Adrenal gland (tissue), 12 donors: ENCODE results near the gene SIK1. TPM values are rescaled to one million over a fixed set of nuclear protein-coding genes. Genes with fewer than 3 reads are reported as not detected.

Source experiments
- DNase-seq, 7 donors: peaks; one replicate each; pipeline ENCODE4 v3.0.0-alpha.2; 2019 to 2020
- H3K27ac ChIP-seq, 5 donors: fragments of 200-600 bp; sonication (generic) in 4 of 5; 1 replicate in 3 of 5; 2 replicates in 2 of 5; pipeline versions ENCODE4 v1.5.1 to v1.8.0; 2016 to 2020; ENCODE audit warnings: mild to moderate bottlenecking in 1 of 5
- H3K27me3 ChIP-seq: fragments of 200-600 bp; 2 replicates; pipeline ENCODE4 v1.8.0; 2021
- H3K36me3 ChIP-seq, 2 donors: fragments of 200-600 bp; replicated peaks in 1 of 2; 1 replicate in 1 of 2; 2 replicates in 1 of 2; pipeline versions ENCODE4 v1.5.1 to v1.8.0; 2018 to 2022
- H3K4me1 ChIP-seq, 2 donors: fragments of 200-600 bp; replicated peaks in 1 of 2; 1 replicate in 1 of 2; 2 replicates in 1 of 2; pipeline versions ENCODE4 v1.5.1 to v1.8.0; 2018 to 2021
- H3K4me3 ChIP-seq, 4 donors: fragments of 200-600 bp; sonication (generic) in 3 of 4; one replicate each; pipeline ENCODE4 v1.5.1; 2016 to 2018
- H3K9me3 ChIP-seq, 3 donors: fragments of 200-600 bp; sonication (generic) in 1 of 3; replicated peaks in 1 of 3; 1 replicate in 2 of 3; 2 replicates in 1 of 3; pipeline versions ENCODE4 v1.5.1 to v1.8.0; 2016 to 2021
- CTCF ChIP-seq, 6 experiments: fragments of 450-650 bp in 4 of 6; fragments of 200-600 bp in 2 of 6; sonication (generic) in 1 of 6; IDR thresholded peaks; 1 replicate in 5 of 6; 2 replicates in 1 of 6; pipeline versions ENCODE4 v1.5.1 to v1.8.0; 2016 to 2021; ENCODE audit warnings: antibody characterized with exemption in 6 of 6, mild to moderate bottlenecking in 2 of 6, moderate library complexity in 1 of 6
- POLR2A ChIP-seq, 2 donors: fragments of 450-650 bp; IDR thresholded peaks; one replicate each; pipeline ENCODE4 v1.6.1; 2017; ENCODE audit warnings: antibody characterized with exemption in 2 of 2, mild to moderate bottlenecking in 2 of 2, moderate library complexity in 1 of 2
- WGBS, 4 donors: extraction: QIAGEN DNeasy Blood & Tissue Kit in 2 of 4; methylation state at CpG; one replicate each; pipeline versions ENCODE4 v1.1.5 to v1.1.7; 2013 to 2017; 5-methylcytosine and 5-hydroxymethylcytosine counted together
- intact Hi-C, 2 donors: fragments of 100-400 bp; cut with DNase I; formaldehyde crosslinking; loops; one replicate each; pipeline versions ENCODE4 v1.14.1 to v1.15.0; 2022 to 2023
- polyA plus RNA-seq, 3 donors: library from polyadenylated mRNA; stranded (reverse); fragments of 200-250 nt in 2 of 3; fragments of 350-450 nt in 1 of 3; fragmentation: Illumina TruSeq in 1 of 3; extraction: RNeasy Lipid Tissue Mini Kit (QIAGEN cat#74804) in 1 of 3; gene quantifications; one replicate each; pipeline ENCODE4 v1.2.3, GENCODE V29; 2013 to 2014
- total RNA-seq, 9 donors: library from RNA; depleted of rRNA in 4 of 9; stranded (reverse); fragments of >200 nt in 4 of 9; fragments of 120-200 nt in 1 of 9; fragmentation: NEBNext Ultra II Directional in 1 of 9; extraction: Animal tissue kit (Norgen Biotek cat#: 25700) in 1 of 9; gene quantifications; one replicate each; pipeline versions ENCODE4 v1.1.0 to v1.2.4, GENCODE V29; 2013 to 2023
- donor health status: healthy with polysubstance abuse.
- donor health status: Bipolar disorder and iron deficiency.
- donor health status: DM: yes; HTN: yes; CAD: no.
- donor health status: DM: no; HTN: no; CAD: no.
- donor health status: DM: no; HTN: no; CAD: no.
- donor health status: DM: yes; HTN: yes; CAD: no.

Gene SIK1
- total and polyA plus RNA-seq, 12 donors, result 0.55 to 171 (median 4.9) TPM

- no peak for DNase-seq
- H3K27me3 ChIP-seq, result no peaks in the 10 kb centered on the region
- TF ChIP-seq POLR2A (IDR thresholded peaks at IDR 0.05) (no peak), CTCF (IDR thresholded peaks at IDR 0.05) (no peak)
- no peaks in the 10 kb centered on the region for H3K9me3 ChIP-seq
- H3K36me3 ChIP-seq, result no peaks in the 10 kb centered on the region
- no peak overlapping the region for H3K4me3 ChIP-seq
- H3K4me1 ChIP-seq, result peaks cover 8 to 18% of the 10 kb centered on the region in 2 donors
- WGBS, 4 donors, result 79 to 89% (median 86%) methylated on average over 9 to 21 of the region's 21 CpGs
- intact Hi-C loops, result no loop called here
- no peak overlapping the region for H3K27ac ChIP-seq
Measured at GRCh38 chr21:43373362-43374227, 53.3 kb downstream of the SIK1 start.

GRCh38 chr21:43372663-43373361, 54.1 kb downstream of the SIK1 start:
- intact Hi-C loops, result no loop called here
- Histone ChIP-seq H3K27me3 (no peaks in the 10 kb centered on the region), H3K4me3 (no peak overlapping the region), H3K9me3 (no peaks in the 10 kb centered on the region), H3K27ac (no peak overlapping the region), H3K36me3 (no peaks in the 10 kb centered on the region), H3K4me1 (peaks cover 8 to 18% of the 10 kb centered on the region in 2 donors)
- 88 to 94% (median 92%) methylated on average over 6 to 26 of the region's 26 CpGs for WGBS, 4 donors
- TF ChIP-seq CTCF (IDR thresholded peaks at IDR 0.05), result no peak
- TF ChIP-seq POLR2A (IDR thresholded peaks at IDR 0.05), result no peak
- DNase-seq, result no peak

GRCh38 chr21:43371786-43372185, 55.1 kb downstream of the SIK1 start:
- DNase-seq, result no peak
- TF ChIP-seq CTCF (IDR thresholded peaks at IDR 0.05) (no peak), POLR2A (IDR thresholded peaks at IDR 0.05) (no peak)
- Histone ChIP-seq H3K27me3 (no peaks in the 10 kb centered on the region), H3K36me3 (no peaks in the 10 kb centered on the region), H3K27ac (no peak overlapping the region), H3K4me1 (peaks cover 8 to 18% of the 10 kb centered on the region in 2 donors), H3K4me3 (no peak overlapping the region), H3K9me3 (no peaks in the 10 kb centered on the region)
- intact Hi-C loops, result no loop called here
- WGBS, 4 donors, result 91 to 100% (median 96%) methylated on average over 1 to 9 of the region's 9 CpGs

GRCh38 chr21:43370888-43371570, 55.9 kb downstream of the SIK1 start:
- no peak for DNase-seq
- H3K36me3 ChIP-seq, result no peaks in the 10 kb centered on the region
- TF ChIP-seq CTCF (IDR thresholded peaks at IDR 0.05) (no peak), POLR2A (IDR thresholded peaks at IDR 0.05) (no peak)
- H3K4me3 ChIP-seq, result no peak overlapping the region
- 86 to 94% (median 88%) methylated on average over 2 of the region's 2 CpGs for WGBS, 4 donors
- peak overlapping the region in 1 of 5 donors; percentile 76 for H3K27ac ChIP-seq
- intact Hi-C loops, result no loop called here
- no peaks in the 10 kb centered on the region for H3K9me3 ChIP-seq
- no peaks in the 10 kb centered on the region for H3K27me3 ChIP-seq
- H3K4me1 ChIP-seq, result peaks cover 8 to 18% of the 10 kb centered on the region in 2 donors
